HEK293 (cell line): ENCODE data around the gene TIMP2.

Source experiments
- BCL6B ChIP-seq: fragments of 450-650 bp; formaldehyde crosslinking; IDR thresholded peaks from 2 replicates; pipeline ENCODE4 v1.5.1; 2017; ENCODE audit warnings: missing biosample characterization, missing genetic modification characterization
- EGR2 ChIP-seq: fragments of 450-650 bp; formaldehyde crosslinking; IDR thresholded peaks from 2 replicates; pipeline ENCODE4 v1.5.1; 2016; ENCODE audit warnings: low read depth, missing biosample characterization, missing genetic modification characterization
- KLF8 ChIP-seq: fragments of 450-650 bp; formaldehyde crosslinking; IDR thresholded peaks from 2 replicates; pipeline ENCODE4 v1.5.1; 2016; ENCODE audit warnings: missing biosample characterization, missing genetic modification characterization
- MZF1 ChIP-seq: fragments of 450-650 bp; formaldehyde crosslinking; IDR thresholded peaks from 2 replicates; pipeline ENCODE4 v1.5.1; 2017; ENCODE audit warnings: missing biosample characterization, missing genetic modification characterization, borderline replicate concordance
- PBX3 ChIP-seq: sonication (generic); formaldehyde crosslinking; IDR thresholded peaks from 2 replicates; pipeline ENCODE4 v1.8.1; 2022; ENCODE audit warnings: mild to moderate bottlenecking, moderate library complexity, missing genetic modification reagents
- PRDM10 ChIP-seq: fragments of 450-650 bp; formaldehyde crosslinking; IDR thresholded peaks from 2 replicates; pipeline ENCODE4 v1.5.1; 2016; ENCODE audit warnings: missing biosample characterization, missing genetic modification characterization
- PRDM4 ChIP-seq: fragments of 450-650 bp; formaldehyde crosslinking; IDR thresholded peaks from 2 replicates; pipeline ENCODE4 v1.5.1; 2017; ENCODE audit warnings: missing biosample characterization, missing genetic modification characterization
- PRDM6 ChIP-seq: fragments of 450-650 bp; formaldehyde crosslinking; IDR thresholded peaks from 2 replicates; pipeline ENCODE4 v1.5.1; 2017; ENCODE audit warnings: missing biosample characterization, missing genetic modification characterization
- SCRT1 ChIP-seq: fragments of 450-650 bp; formaldehyde crosslinking; IDR thresholded peaks from 2 replicates; pipeline ENCODE4 v1.5.1; 2016; ENCODE audit warnings: missing biosample characterization, missing genetic modification characterization, borderline replicate concordance
- SP2 ChIP-seq: fragments of 450-650 bp; formaldehyde crosslinking; IDR thresholded peaks from 2 replicates; pipeline ENCODE4 v1.5.1; 2016; ENCODE audit warnings: missing biosample characterization, missing genetic modification characterization
- YY2 ChIP-seq: fragments of 450-650 bp; formaldehyde crosslinking; IDR thresholded peaks from 2 replicates; pipeline ENCODE4 v1.5.1; 2016; ENCODE audit warnings: missing biosample characterization, missing genetic modification characterization
- ZBTB10 ChIP-seq: fragments of 450-650 bp; formaldehyde crosslinking; IDR thresholded peaks from 2 replicates; pipeline ENCODE4 v1.5.1; 2016; ENCODE audit warnings: missing biosample characterization, missing genetic modification characterization
- ZNF114 ChIP-seq: fragments of 450-650 bp; formaldehyde crosslinking; IDR thresholded peaks from 2 replicates; pipeline ENCODE4 v1.5.0; 2017; ENCODE audit warnings: missing biosample characterization, missing genetic modification characterization
- ZNF169 ChIP-seq: fragments of 450-650 bp; formaldehyde crosslinking; IDR thresholded peaks from 2 replicates; pipeline ENCODE4 v1.5.1; 2016; ENCODE audit warnings: missing biosample characterization, missing genetic modification characterization
- ZNF239 ChIP-seq: fragments of 450-650 bp; formaldehyde crosslinking; IDR thresholded peaks from 2 replicates; pipeline ENCODE4 v1.5.1; 2016; ENCODE audit warnings: missing biosample characterization, missing genetic modification characterization
- ZNF292 ChIP-seq: fragments of 450-650 bp; formaldehyde crosslinking; IDR thresholded peaks from 2 replicates; pipeline ENCODE4 v1.5.1; 2016; ENCODE audit warnings: low read depth, missing biosample characterization, missing genetic modification characterization, borderline replicate concordance
- ZNF362 ChIP-seq: fragments of 450-650 bp; formaldehyde crosslinking; IDR thresholded peaks from 2 replicates; pipeline ENCODE4 v1.5.1; 2016; ENCODE audit warnings: missing biosample characterization, missing genetic modification characterization
- ZNF394 ChIP-seq: fragments of 450-650 bp; formaldehyde crosslinking; IDR thresholded peaks from 2 replicates; pipeline ENCODE4 v1.5.1; 2016; ENCODE audit warnings: missing biosample characterization, missing genetic modification characterization, mild to moderate bottlenecking, moderate library complexity, borderline replicate concordance
- ZNF423 ChIP-seq: fragments of 450-650 bp; formaldehyde crosslinking; IDR thresholded peaks from 2 replicates; pipeline ENCODE4 v1.5.1; 2016; ENCODE audit warnings: missing biosample characterization, missing genetic modification characterization
- ZNF521 ChIP-seq: fragments of 450-650 bp; formaldehyde crosslinking; IDR thresholded peaks from 2 replicates; pipeline ENCODE4 v1.5.1; 2017; ENCODE audit warnings: missing biosample characterization, mild to moderate bottlenecking, missing genetic modification characterization
- ZNF558 ChIP-seq: fragments of 450-650 bp; formaldehyde crosslinking; IDR thresholded peaks from 2 replicates; pipeline ENCODE4 v1.5.1; 2016; ENCODE audit warnings: missing biosample characterization, missing genetic modification characterization
- ZNF660 ChIP-seq: fragments of 450-650 bp; IDR thresholded peaks from 2 replicates; pipeline ENCODE4 v1.5.1; 2018; ENCODE audit warnings: missing biosample characterization, mild to moderate bottlenecking, missing genetic modification characterization
- ZNF704 ChIP-seq: fragments of 450-650 bp; formaldehyde crosslinking; IDR thresholded peaks from 2 replicates; pipeline ENCODE4 v1.5.1; 2016; ENCODE audit warnings: missing biosample characterization, missing genetic modification characterization
- ZSCAN16 ChIP-seq: fragments of 450-650 bp; formaldehyde crosslinking; IDR thresholded peaks from 2 replicates; pipeline ENCODE4 v1.5.1; 2016; ENCODE audit warnings: missing biosample characterization, missing genetic modification characterization

Gene TIMP2

GRCh38 chr17:78853926-78854394, 71.2 kb downstream of the TIMP2 start (continued):
- TF ChIP-seq ZNF558 (tag by site-specific recombination) (no peak), ZNF660 (tag by site-specific recombination) (0 out of 2 replicates have a peak, but pooled peaks have one; percentile 13), SP2 (no peak), ZNF292 (no peak), PBX3 (CRISPR knock-in tag) (no peak), PRDM10 (tag by site-specific recombination) (peak; percentile 95), ZSCAN16 (no peak), ZBTB10 (no peak), MZF1 (tag by site-specific recombination) (no peak), ZNF521 (no peak), ZNF362 (tag by site-specific recombination) (no peak), ZNF169 (no peak), KLF8 (tag by site-specific recombination) (no peak), ZNF423 (no peak), YY2 (tag by site-specific recombination) (no peak), ZNF704 (tag by site-specific recombination) (no peak), PRDM4 (no peak), ZNF394 (tag by site-specific recombination) (no peak), SCRT1 (tag by site-specific recombination) (0 out of 2 replicates have a peak, but pooled peaks have one; percentile 22), EGR2 (tag by site-specific recombination) (peak; percentile 53), PRDM6 (no peak), ZNF239 (no peak), BCL6B (tag by site-specific recombination) (no peak), ZNF114 (tag by site-specific recombination) (no peak)
